Measurements from ENCODE around the gene FEN1.

FEN1 gene

GRCh38 chr11:61841636-61842527 lies 49.2 kb downstream of the FEN1 start:
- no peak for DNase-seq (ENCODE audit: low spot score)

GRCh38 chr11:61842528-61842820 lies 49.8 kb downstream of the FEN1 start:
- DNase-seq (ENCODE audit: low spot score): no peak

- no peak for DNase-seq (ENCODE audit: low spot score)
Observed at GRCh38 chr11:61844909-61845565, 52.3 kb downstream of the FEN1 start.

- DNase-seq (ENCODE audit: low spot score): no peak
Observed at GRCh38 chr11:61846362-61847020, 53.8 kb downstream of the FEN1 start.
